B cell (primary cell): Measurements from ENCODE around the gene NT5DC2. TPM values are rescaled to one million over a fixed set of nuclear protein-coding genes. Genes with fewer than 3 reads are reported as not detected.

ENCODE experiments used
- ATAC-seq: fragments of 200-7000 bp; cut with Tn5 transposase; one replicate; pipeline ENCODE4 v1.10.0; 2021; ENCODE audit warnings: low read depth, mild to moderate bottlenecking, moderate number of reproducible peaks, moderate library complexity
- CTCF ChIA-PET: fragments of 350-600 bp; sonication (Branson Sonifier 250); formaldehyde crosslinking; loops from one replicate; lab custom pipeline; 2021; ENCODE audit warnings: antibody characterized with exemption, inconsistent platforms; lab: Charles Lee
- POLR2A ChIA-PET: fragments of 350-600 bp; sonication (Branson Sonifier 250); formaldehyde crosslinking; loops from one replicate; lab custom pipeline; 2021; ENCODE audit warnings: antibody characterized with exemption; lab: Charles Lee
- DNase-seq: peaks from one replicate; pipeline ENCODE4 v3.0.0; 2013
- H2AFZ ChIP-seq: 2 replicates; pipeline ENCODE4 v1.6.1; 2012; ENCODE audit warnings: mild to moderate bottlenecking, low read depth, low read length; ENCODE audit not compliant: insufficient read depth, poor library complexity, severe bottlenecking
- H3K27ac ChIP-seq, 2 donors: 1 replicate in 1 of 2; 2 replicates in 1 of 2; pipeline ENCODE4 v1.5.1; 2012 to 2013; ENCODE audit warnings: low read length in 2 of 2, mild to moderate bottlenecking in 2 of 2, moderate library complexity in 1 of 2
- H3K27me3 ChIP-seq, 4 experiments: fragments of 200-600 bp in 1 of 4; sonication (generic) in 1 of 4; replicated peaks in 1 of 4; 1 replicate in 2 of 4; 2 replicates in 2 of 4; pipeline versions ENCODE4 v1.6.1 to v1.7.0; 2013 to 2016; ENCODE audit warnings: low read length in 3 of 4, mild to moderate bottlenecking in 2 of 4, mixed read lengths in 1 of 4, moderate library complexity in 1 of 4; ENCODE audit not compliant: insufficient read depth in 4 of 4, control insufficient read depth in 3 of 4; ENCODE audit errors: control extremely low read depth in 1 of 4
- H3K36me3 ChIP-seq, 2 experiments: replicated peaks in 1 of 2; 1 replicate in 1 of 2; 2 replicates in 1 of 2; pipeline versions ENCODE4 v1.6.1 to v1.7.1; 2013; ENCODE audit warnings: low read length in 1 of 2; ENCODE audit not compliant: insufficient read depth in 2 of 2, control insufficient read depth in 1 of 2; ENCODE audit errors: control extremely low read depth in 1 of 2, extremely low read depth in 1 of 2
- H3K4me1 ChIP-seq, 2 donors: fragments of 200-600 bp in 1 of 2; sonication (generic) in 1 of 2; 1 replicate in 1 of 2; 2 replicates in 1 of 2; pipeline versions ENCODE4 v1.5.1 to v1.6.1; 2013 to 2017; ENCODE audit warnings: low read length in 2 of 2; ENCODE audit not compliant: control insufficient read depth in 2 of 2, insufficient read depth in 2 of 2
- H3K4me2 ChIP-seq: replicated peaks from 2 replicates; pipeline ENCODE3; 2012; ENCODE audit warnings: mild to moderate bottlenecking, low read depth, low read length; ENCODE audit not compliant: poor library complexity, severe bottlenecking
- H3K4me3 ChIP-seq, 5 experiments: fragments of 200-600 bp in 1 of 5; sonication (generic) in 1 of 5; 1 replicate in 3 of 5; 2 replicates in 2 of 5; pipeline versions ENCODE4 v1.5.1 to v1.7.0; 2011 to 2016; ENCODE audit warnings: low read length in 4 of 5, mild to moderate bottlenecking in 4 of 5, low read depth in 2 of 5, control low read depth in 1 of 5, moderate library complexity in 1 of 5; ENCODE audit not compliant: insufficient read depth in 1 of 5; ENCODE audit errors: control extremely low read depth in 1 of 5, extremely low read depth in 1 of 5
- H3K79me2 ChIP-seq: fragments of 200-600 bp; sonication (generic); one replicate; pipeline ENCODE4 v1.6.0; 2016; ENCODE audit warnings: low read length; ENCODE audit not compliant: control insufficient read depth, insufficient read depth
- H3K9ac ChIP-seq: fragments of 200-600 bp; sonication (generic); 2 replicates; pipeline ENCODE4 v1.6.1; 2017; ENCODE audit warnings: mild to moderate bottlenecking, low read length, moderate library complexity
- H3K9me3 ChIP-seq, 3 donors: one replicate each; pipeline versions ENCODE4 v1.6.1 to v1.7.1; 2013; ENCODE audit warnings: low read length in 2 of 3; ENCODE audit not compliant: control insufficient read depth in 2 of 3, insufficient read depth in 1 of 3; ENCODE audit errors: control extremely low read depth in 1 of 3
- H4K20me1 ChIP-seq: 2 replicates; pipeline ENCODE4 v1.6.0; 2012; ENCODE audit warnings: mild to moderate bottlenecking, low read length; ENCODE audit not compliant: insufficient read depth, control insufficient read depth, poor library complexity, severe bottlenecking
- H3K27ac Mint-ChIP-seq: one replicate; pipeline ENCODE4 v1.8.0; 2021; ENCODE audit warnings: mixed read lengths
- H3K27me3 Mint-ChIP-seq: one replicate; pipeline ENCODE4 v1.8.0; 2021; ENCODE audit warnings: mixed read lengths
- H3K4me1 Mint-ChIP-seq: one replicate; pipeline ENCODE4 v1.8.0; 2021; ENCODE audit warnings: mixed read lengths
- H3K4me3 Mint-ChIP-seq: one replicate; pipeline ENCODE4 v1.8.0; 2021; ENCODE audit warnings: mixed read lengths
- H3K9me3 Mint-ChIP-seq: one replicate; pipeline ENCODE4 v1.8.0; 2022; ENCODE audit warnings: mixed read lengths; ENCODE audit not compliant: insufficient read depth
- CTCF ChIP-seq: fragments of 200-600 bp; IDR thresholded peaks from one replicate; pipeline ENCODE4 v1.8.0; 2022; ENCODE audit warnings: antibody characterized with exemption, mild to moderate bottlenecking
- EZH2 ChIP-seq: IDR thresholded peaks from 2 replicates; pipeline ENCODE4 v1.6.1; 2012; ENCODE audit warnings: borderline replicate concordance, low read depth, mild to moderate bottlenecking, moderate library complexity, low read length; ENCODE audit not compliant: insufficient read depth, poor library complexity, severe bottlenecking
- WGBS: methylation state at CpG from one replicate; pipeline ENCODE4 v1.1.5; 2013; ENCODE audit warnings: missing lambda C conversion rate; ENCODE audit not compliant: insufficient coverage; 5-methylcytosine and 5-hydroxymethylcytosine counted together
- intact Hi-C: fragments of 100-400 bp; cut with micrococcal nuclease; formaldehyde crosslinking; loops from one replicate; pipeline ENCODE4 v1.10.0; 2022
- polyA plus RNA-seq: library from polyadenylated mRNA; depleted of rRNA; stranded (reverse); fragments of >200 nt; gene quantifications from 2 replicates; pipeline ENCODE4 v1.2.3, GENCODE V29; 2012
- total RNA-seq, 2 donors: library from RNA; stranded (reverse); fragments of 120-200 nt in 1 of 2; gene quantifications; 1 replicate in 1 of 2; 2 replicates in 1 of 2; pipeline versions ENCODE4 v1.2.3 to v1.2.4, GENCODE V29; 2013 to 2022

Gene NT5DC2
- total and polyA plus RNA-seq, 2 donors (not counting 1 experiment from before 2014, with no cell fraction given): 11.2 to 11.9 TPM

GRCh38 chr3:52563984-52564383 is 30.3 kb upstream of the NT5DC2 start:
- no peaks in the 10 kb centered on the region for H3K9me3 Mint-ChIP-seq
- Histone ChIP-seq H3K27me3 (no peaks in the 10 kb centered on the region), H3K9me3 (no peaks in the 10 kb centered on the region), H3K36me3 (peaks cover 4 to 61% of the 10 kb centered on the region in 2 experiments), H3K27ac (no peak overlapping the region), H2AFZ (no peak overlapping the region), H4K20me1 (no peaks in the 10 kb centered on the region), H3K4me1 (no peaks in the 10 kb centered on the region), H3K79me2 (peaks cover 11% of the 10 kb centered on the region), H3K4me2 (no peak overlapping the region), H3K4me3 (no peak overlapping the region), H3K9ac (no peak overlapping the region)
- no peak overlapping the region for H3K4me3 Mint-ChIP-seq
- DNase-seq (no peak), ATAC-seq (no peak)
- ChIA-PET CTCF (no interaction called here), POLR2A (no interaction called here)
- no peaks in the 10 kb centered on the region for H3K27me3 Mint-ChIP-seq
- intact Hi-C loops: no loop called here
- TF ChIP-seq EZH2 (no peak), CTCF (no peak)
- H3K27ac Mint-ChIP-seq: no peak overlapping the region
- no CpG with 5 or more reads among the region's 2 CpGs for WGBS
- no peaks in the 10 kb centered on the region for H3K4me1 Mint-ChIP-seq

GRCh38 chr3:52561028-52561747 is 27.5 kb upstream of the NT5DC2 start:
- Histone ChIP-seq H3K9ac (no peak overlapping the region), H3K4me3 (no peak overlapping the region), H3K36me3 (peaks cover 2 to 83% of the 10 kb centered on the region in 2 experiments), H3K9me3 (no peaks in the 10 kb centered on the region), H3K27ac (no peak overlapping the region), H2AFZ (no peak overlapping the region), H4K20me1 (no peaks in the 10 kb centered on the region), H3K27me3 (no peaks in the 10 kb centered on the region), H3K4me1 (no peaks in the 10 kb centered on the region), H3K4me2 (no peak overlapping the region), H3K79me2 (peaks cover 13% of the 10 kb centered on the region)
- ChIA-PET CTCF (no interaction called here), POLR2A (interaction anchor here (1.0 kb wide), 1 partner anchor 146 kb away, joined by 11 read pairs; no protein-coding TSS in a partner anchor)
- intact Hi-C loops: no loop called here
- no peak for TF ChIP-seq EZH2
- TF ChIP-seq CTCF: no peak
- Mint-ChIP-seq H3K27me3 (no peaks in the 10 kb centered on the region), H3K9me3 (no peaks in the 10 kb centered on the region), H3K4me1 (no peaks in the 10 kb centered on the region), H3K4me3 (no peak overlapping the region), H3K27ac (no peak overlapping the region)
- 97% methylated on average over 3 of the region's 4 CpGs for WGBS
- no peak for DNase-seq
- no peak for ATAC-seq
